Uterus (tissue), 4 donors: ENCODE measurements around the gene PPEF1. TPM values are rescaled to one million over a fixed set of nuclear protein-coding genes. Genes with fewer than 3 reads are reported as not detected.

Experiments used
- DNase-seq, 2 donors: peaks; one replicate each; pipeline ENCODE4 v3.0.0-alpha.2; 2019 to 2020
- H3K27ac ChIP-seq, 2 donors: fragments of 200-600 bp; sonication (generic); 1 replicate in 1 of 2; 2 replicates in 1 of 2; pipeline ENCODE4 v1.5.1; 2016 to 2018
- H3K27me3 ChIP-seq, 2 donors: fragments of 200-600 bp; sonication (generic); one replicate each; pipeline ENCODE4 v1.5.1; 2018 to 2019; ENCODE audit warnings: control low read depth in 1 of 2
- H3K36me3 ChIP-seq, 2 donors: fragments of 200-600 bp; sonication (generic); one replicate each; pipeline ENCODE4 v1.5.1; 2019; ENCODE audit warnings: control low read depth in 1 of 2
- H3K4me1 ChIP-seq, 2 donors: fragments of 200-600 bp; sonication (generic); one replicate each; pipeline ENCODE4 v1.5.1; 2018 to 2019; ENCODE audit warnings: control low read depth in 1 of 2
- H3K4me3 ChIP-seq, 2 donors: fragments of 200-600 bp; sonication (generic); 1 replicate in 1 of 2; 2 replicates in 1 of 2; pipeline ENCODE4 v1.5.1; 2018 to 2019; ENCODE audit warnings: mild to moderate bottlenecking in 1 of 2
- H3K9me3 ChIP-seq, 2 donors: fragments of 200-600 bp; sonication (generic); one replicate each; pipeline ENCODE4 v1.5.1; 2019; ENCODE audit warnings: control low read depth in 1 of 2
- POLR2A ChIP-seq, 2 donors: fragments of 450-650 bp; IDR thresholded peaks; one replicate each; pipeline ENCODE4 v1.6.1; 2016; ENCODE audit warnings: antibody characterized with exemption in 2 of 2, mild to moderate bottlenecking in 1 of 2, moderate library complexity in 1 of 2
- intact Hi-C: fragments of 100-400 bp; cut with DNase I; formaldehyde crosslinking; loops from one replicate; pipeline ENCODE4 v1.15.1; 2023; ENCODE audit warnings: low total_unique reads
- total RNA-seq, 4 donors: library from RNA; depleted of rRNA in 3 of 4; stranded (reverse); fragments of >200 nt in 3 of 4; gene quantifications; one replicate each; pipeline versions ENCODE4 v1.1.0 to v1.2.4, GENCODE V29; 2014 to 2023
- TF ChIP-seq, protein P1 (sequence below), 4 experiments: fragments of 200-600 bp in 2 of 4; fragments of 450-650 bp in 2 of 4; sonication (generic) in 2 of 4; IDR thresholded peaks; one replicate each; pipeline ENCODE4 v1.5.1; 2016 to 2019; ENCODE audit warnings: antibody characterized with exemption in 4 of 4, mild to moderate bottlenecking in 2 of 4, moderate library complexity in 1 of 4
- donor health status: DM: yes; HTN: yes; CAD: no.

Gene PPEF1
- total RNA-seq, 4 donors from 2014 or later: under 0.01 to 0.76 TPM; not detected in 2

DNA sequence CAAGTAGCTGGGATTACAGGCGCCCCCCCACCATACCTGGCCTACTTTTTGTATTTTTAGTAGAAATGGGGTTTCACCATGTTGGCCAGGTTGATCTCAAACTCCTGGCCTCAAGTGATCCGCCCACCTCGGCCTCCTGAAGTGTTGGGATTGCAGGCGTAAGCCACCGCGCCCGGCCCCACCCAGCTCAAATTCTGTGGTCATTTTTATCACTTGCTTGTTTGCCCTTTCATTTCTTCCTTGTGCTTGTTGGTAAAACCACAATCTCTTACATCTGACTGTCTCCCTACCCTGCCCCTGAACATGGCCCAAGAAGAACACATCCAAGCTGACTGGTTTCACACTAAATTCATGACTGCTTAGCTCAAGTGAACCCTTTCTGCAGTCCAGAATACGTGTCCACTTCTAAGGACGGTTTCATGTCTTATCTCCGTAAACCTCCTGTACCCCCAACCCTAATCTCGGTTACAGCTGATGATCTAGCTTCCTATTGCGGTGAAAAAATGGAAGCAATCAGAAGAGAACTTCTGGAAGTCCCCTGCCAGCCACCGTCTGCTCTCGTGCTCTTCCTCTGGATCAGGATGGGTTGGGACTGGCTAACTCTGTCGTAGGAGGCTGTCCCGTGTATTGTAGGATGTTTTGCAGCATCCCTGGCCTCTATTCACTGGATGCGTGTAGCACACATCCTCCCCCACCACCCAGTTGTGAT is 30.1 kb upstream of the PPEF1 start:
- no peaks in the 10 kb centered on the region for H3K36me3 ChIP-seq
- H3K4me1 ChIP-seq: no peaks in the 10 kb centered on the region
- no peak for TF ChIP-seq POLR2A (IDR thresholded peaks at IDR 0.05)
- TF ChIP-seq, protein P1, sequence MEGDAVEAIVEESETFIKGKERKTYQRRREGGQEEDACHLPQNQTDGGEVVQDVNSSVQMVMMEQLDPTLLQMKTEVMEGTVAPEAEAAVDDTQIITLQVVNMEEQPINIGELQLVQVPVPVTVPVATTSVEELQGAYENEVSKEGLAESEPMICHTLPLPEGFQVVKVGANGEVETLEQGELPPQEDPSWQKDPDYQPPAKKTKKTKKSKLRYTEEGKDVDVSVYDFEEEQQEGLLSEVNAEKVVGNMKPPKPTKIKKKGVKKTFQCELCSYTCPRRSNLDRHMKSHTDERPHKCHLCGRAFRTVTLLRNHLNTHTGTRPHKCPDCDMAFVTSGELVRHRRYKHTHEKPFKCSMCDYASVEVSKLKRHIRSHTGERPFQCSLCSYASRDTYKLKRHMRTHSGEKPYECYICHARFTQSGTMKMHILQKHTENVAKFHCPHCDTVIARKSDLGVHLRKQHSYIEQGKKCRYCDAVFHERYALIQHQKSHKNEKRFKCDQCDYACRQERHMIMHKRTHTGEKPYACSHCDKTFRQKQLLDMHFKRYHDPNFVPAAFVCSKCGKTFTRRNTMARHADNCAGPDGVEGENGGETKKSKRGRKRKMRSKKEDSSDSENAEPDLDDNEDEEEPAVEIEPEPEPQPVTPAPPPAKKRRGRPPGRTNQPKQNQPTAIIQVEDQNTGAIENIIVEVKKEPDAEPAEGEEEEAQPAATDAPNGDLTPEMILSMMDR (IDR thresholded peaks at IDR 0.05): no peak
- H3K27ac ChIP-seq: no peak overlapping the region
- H3K9me3 ChIP-seq: no peaks in the 10 kb centered on the region
- intact Hi-C loops: no loop called here
- H3K4me3 ChIP-seq: no peak overlapping the region
- H3K27me3 ChIP-seq: no peaks in the 10 kb centered on the region
- no peak for DNase-seq

DNA sequence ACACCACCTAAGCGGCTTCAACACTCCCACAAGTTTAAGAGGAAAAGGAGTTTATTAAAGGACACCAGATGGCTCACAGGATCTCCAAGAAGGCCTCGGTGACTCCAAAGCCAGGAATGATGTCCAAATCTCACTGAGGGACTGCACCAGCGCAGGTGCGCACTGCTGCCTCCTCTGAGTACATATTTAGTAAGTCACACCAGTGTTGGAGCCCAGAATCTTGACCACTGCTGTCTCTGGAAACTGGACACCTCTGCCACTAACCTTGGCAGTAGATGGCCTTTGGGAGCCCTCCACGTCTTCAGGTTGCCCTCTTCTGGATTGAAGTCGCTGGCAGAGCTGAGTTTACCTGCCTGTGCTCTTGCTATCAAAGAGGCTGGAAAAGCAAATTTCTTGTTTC is 25.4 kb upstream of the PPEF1 start:
- no peak overlapping the region for H3K27ac ChIP-seq
- TF ChIP-seq POLR2A (IDR thresholded peaks at IDR 0.05): no peak
- TF ChIP-seq, protein P1 (IDR thresholded peaks at IDR 0.05): no peak
- no peak overlapping the region for H3K4me3 ChIP-seq
- no peak for DNase-seq
- H3K36me3 ChIP-seq: no peaks in the 10 kb centered on the region
- no peaks in the 10 kb centered on the region for H3K9me3 ChIP-seq
- intact Hi-C loops: no loop called here
- no peaks in the 10 kb centered on the region for H3K27me3 ChIP-seq
- H3K4me1 ChIP-seq: no peaks in the 10 kb centered on the region

DNA sequence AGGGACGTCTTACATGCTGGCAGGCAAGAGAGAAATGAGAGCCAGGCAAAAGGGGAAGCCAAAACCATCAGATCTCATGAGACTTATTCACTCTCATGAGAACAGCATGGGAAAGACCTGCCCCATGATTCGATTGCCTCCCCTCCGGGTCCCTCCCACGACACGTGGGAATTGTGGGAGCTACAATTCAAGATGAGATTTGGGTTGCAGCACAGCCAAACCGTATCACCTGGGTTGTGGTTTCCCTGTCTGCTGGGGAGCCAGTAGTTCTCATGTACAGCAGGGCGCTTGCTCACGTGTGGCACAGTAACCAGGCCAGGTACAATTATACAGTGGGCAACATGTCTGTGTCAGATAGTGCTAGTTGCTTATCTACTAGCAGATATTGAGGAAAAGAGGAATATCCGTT is 24.5 kb upstream of the PPEF1 start:
- Histone ChIP-seq H3K4me1 (no peaks in the 10 kb centered on the region), H3K27me3 (no peaks in the 10 kb centered on the region), H3K4me3 (no peak overlapping the region), H3K36me3 (no peaks in the 10 kb centered on the region), H3K9me3 (no peaks in the 10 kb centered on the region), H3K27ac (no peak overlapping the region)
- TF ChIP-seq, protein P1 (IDR thresholded peaks at IDR 0.05): no peak
- no peak for TF ChIP-seq POLR2A (IDR thresholded peaks at IDR 0.05)
- intact Hi-C loops: no loop called here
- no peak for DNase-seq

DNA sequence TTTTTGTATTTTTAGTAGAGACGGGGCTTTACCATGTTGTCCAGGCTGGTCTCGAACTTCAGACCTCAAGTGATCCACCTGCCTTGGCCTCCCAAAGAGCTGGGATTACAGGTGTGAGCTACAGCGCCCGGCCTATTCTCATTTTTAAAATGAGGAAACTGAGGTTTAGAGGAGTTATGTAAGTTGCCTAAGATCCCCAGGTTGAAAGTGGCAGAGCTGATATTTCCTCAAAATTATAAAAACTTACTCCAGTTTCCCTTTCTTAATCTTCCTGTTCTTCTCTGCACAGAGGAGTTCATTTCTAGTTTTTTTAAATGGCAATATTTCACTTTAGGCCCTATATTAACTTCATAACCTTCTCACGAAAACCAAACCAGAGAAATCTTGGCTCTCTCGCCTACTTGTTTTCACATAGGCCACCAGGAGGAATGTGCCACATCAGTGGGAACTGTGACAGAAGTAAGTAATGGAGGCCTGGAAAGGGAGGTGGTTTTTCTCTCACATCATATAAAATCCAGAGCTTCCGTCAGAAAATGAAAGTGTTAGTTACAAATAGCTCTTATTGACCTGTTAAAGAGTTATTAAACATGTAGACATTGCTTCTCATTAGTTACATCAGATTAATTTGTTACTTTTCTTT is 19.5 kb upstream of the PPEF1 start:
- no peak for DNase-seq
- no peak overlapping the region for H3K4me3 ChIP-seq
- H3K9me3 ChIP-seq: no peaks in the 10 kb centered on the region
- H3K27me3 ChIP-seq: no peaks in the 10 kb centered on the region
- no peaks in the 10 kb centered on the region for H3K36me3 ChIP-seq
- no peak for TF ChIP-seq POLR2A (IDR thresholded peaks at IDR 0.05)
- TF ChIP-seq, protein P1 (IDR thresholded peaks at IDR 0.05): no peak
- no peak overlapping the region for H3K27ac ChIP-seq
- intact Hi-C loops: no loop called here
- H3K4me1 ChIP-seq: no peaks in the 10 kb centered on the region

DNA sequence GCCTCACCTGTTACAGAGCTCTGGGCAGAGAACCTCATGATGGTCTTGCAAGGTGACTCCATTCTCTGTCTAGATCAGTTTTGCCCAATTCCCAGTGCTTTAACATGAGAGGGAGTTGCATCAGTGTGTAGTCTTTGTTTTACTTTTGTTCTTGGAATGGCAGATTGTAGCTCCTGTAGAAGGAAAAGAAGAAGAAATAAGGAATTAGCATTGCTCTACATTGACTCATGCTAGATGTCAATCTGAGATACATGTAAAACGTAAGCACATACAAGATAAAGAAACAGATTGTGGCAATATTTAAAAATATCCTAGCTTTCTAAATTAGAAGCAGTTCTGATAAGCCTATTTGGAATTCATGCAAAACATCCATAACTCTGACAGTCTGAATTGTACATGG is 16.0 kb upstream of the PPEF1 start:
- Histone ChIP-seq H3K27ac (no peak overlapping the region), H3K4me3 (no peak overlapping the region), H3K4me1 (no peaks in the 10 kb centered on the region), H3K36me3 (no peaks in the 10 kb centered on the region), H3K9me3 (no peaks in the 10 kb centered on the region), H3K27me3 (no peaks in the 10 kb centered on the region)
- DNase-seq: no peak
- TF ChIP-seq POLR2A (IDR thresholded peaks at IDR 0.05): no peak
- TF ChIP-seq, protein P1 (IDR thresholded peaks at IDR 0.05): no peak
- intact Hi-C loops: no loop called here
